ENCODE measurements around the gene DHFR2.
"Not testable (repeated sequence)": the region's sequence is repeated elsewhere in the genome, so short reads cannot be mapped to it uniquely, and the experiment has no call there.

The DHFR2 gene
- 4.3 to 8.7 (median 6.6) reads per million in 3 donors for total RNA-seq

DNA sequence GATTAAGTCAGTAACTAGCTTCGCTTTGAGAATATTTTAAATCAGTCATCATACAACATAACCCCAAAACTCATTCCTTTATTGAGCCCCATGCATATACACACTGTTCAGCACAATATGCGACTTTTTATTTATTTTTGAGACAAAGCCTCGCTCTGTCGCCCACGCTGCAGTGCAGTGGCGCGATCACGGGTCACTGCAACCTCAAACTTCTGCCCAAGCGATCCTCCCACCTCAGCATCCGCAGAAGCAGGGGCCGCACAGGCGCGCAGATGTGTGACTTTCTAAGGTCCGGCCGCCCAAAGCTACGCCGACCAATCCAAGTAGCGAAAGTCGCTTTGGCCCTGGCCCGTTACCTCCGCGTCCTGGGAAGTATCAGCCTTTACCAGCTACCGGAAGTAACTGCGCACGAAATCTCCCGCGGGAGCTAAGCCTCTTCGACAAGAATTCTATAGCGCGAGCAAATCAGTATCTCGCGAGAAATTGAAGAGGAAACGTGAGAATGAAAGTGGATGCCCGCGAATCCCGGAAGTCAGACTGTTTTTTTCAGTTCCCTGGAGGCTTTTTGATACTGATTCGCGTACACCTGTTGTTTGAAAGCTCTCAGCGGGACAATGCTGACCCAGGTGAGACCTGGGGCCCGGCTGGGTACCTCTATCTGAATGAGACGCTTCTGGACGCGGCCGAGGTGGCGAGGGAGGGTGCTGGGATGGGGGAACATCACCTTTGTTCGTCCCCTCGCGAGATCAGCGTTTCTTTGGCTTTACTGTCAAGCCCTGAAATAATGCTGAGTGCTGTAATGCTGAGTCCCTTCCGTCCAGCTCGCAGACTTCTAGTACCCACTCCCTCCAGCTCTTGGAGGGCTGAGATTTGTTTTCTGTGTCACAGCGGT is at the start of gene DHFR2, which contains the start of gene NSUN3:
TSS of gene DHFR2 (minus strand) at position 404 of the 892 bp plus-strand sequence. CDS start 1,405 bp downstream, outside the sequence.
TSS of gene NSUN3 (plus strand) at position 549 of the 892 bp plus-strand sequence. CDS start at position 615, 66 bp downstream.
- no peaks in the 10 kb centered on the region for H3K9me3 ChIP-seq (ENCODE audit: control insufficient read depth, low read length)
- H3K4me3 ChIP-seq (ENCODE audit: insufficient read depth, low read depth, low read length, poor library complexity, severe bottlenecking): peak within 1 kb of the TSS; percentile 89
- H3K27me3 ChIP-seq (replicated peaks; ENCODE audit: control insufficient read depth, insufficient read depth, low read length, poor library complexity, severe bottlenecking): no peaks in the 10 kb centered on the region
- H3K36me3 ChIP-seq (ENCODE audit: control insufficient read depth, insufficient read depth, low read length): no peaks in the 10 kb centered on the region
- DNase-seq: peak; percentile 68 to 82 (median 71)
- peak within 1 kb of the TSS; percentile 95 for H3K27ac ChIP-seq (ENCODE audit: insufficient read depth, low read length, poor library complexity, severe bottlenecking)
- peaks cover 9% of the 10 kb centered on the region for H3K4me1 ChIP-seq (ENCODE audit: control insufficient read depth, insufficient read depth, low read length, poor library complexity, severe bottlenecking)

- peaks cover 7% of the 10 kb centered on the region for H3K36me3 ChIP-seq (ENCODE audit: control insufficient read depth, insufficient read depth, low read length)
- H3K4me3 ChIP-seq (ENCODE audit: insufficient read depth, low read depth, low read length, poor library complexity, severe bottlenecking): no peak overlapping the region
- DNase-seq: no peak
- no peaks in the 10 kb centered on the region for H3K9me3 ChIP-seq (ENCODE audit: control insufficient read depth, low read length)
- H3K27me3 ChIP-seq (replicated peaks; ENCODE audit: control insufficient read depth, insufficient read depth, low read length, poor library complexity, severe bottlenecking): no peaks in the 10 kb centered on the region
- no peak overlapping the region for H3K27ac ChIP-seq (ENCODE audit: insufficient read depth, low read length, poor library complexity, severe bottlenecking)
- H3K4me1 ChIP-seq (ENCODE audit: control insufficient read depth, insufficient read depth, low read length, poor library complexity, severe bottlenecking): no peaks in the 10 kb centered on the region
Observed at GRCh38 chr3:94110854-94111253, 48.1 kb upstream of the DHFR2 start.

DNA sequence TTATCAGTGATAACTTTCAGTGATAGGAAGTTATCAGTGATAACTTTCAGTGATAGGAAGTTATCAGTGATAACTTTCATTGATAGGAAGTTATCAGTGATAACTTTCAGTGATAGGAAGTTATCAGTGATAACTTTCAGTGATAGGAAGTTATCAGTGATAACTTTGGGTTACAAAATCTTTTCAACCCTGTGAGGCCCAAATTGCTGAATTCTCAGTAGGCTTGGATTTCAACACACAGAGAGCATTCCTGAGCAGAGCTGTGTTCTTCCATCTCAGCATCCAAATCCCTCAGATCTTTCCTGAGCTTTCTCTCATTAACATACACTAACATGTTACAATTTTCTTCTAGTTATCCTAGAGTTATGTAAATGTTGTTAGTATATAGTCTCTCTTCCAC is 47.5 kb upstream of the DHFR2 start:
- H3K9me3 ChIP-seq (ENCODE audit: control insufficient read depth, low read length); H3K4me1 ChIP-seq (ENCODE audit: control insufficient read depth, insufficient read depth, low read length, poor library complexity, severe bottlenecking); DNase-seq; H3K4me3 ChIP-seq (ENCODE audit: insufficient read depth, low read depth, low read length, poor library complexity, severe bottlenecking); H3K36me3 ChIP-seq (ENCODE audit: control insufficient read depth, insufficient read depth, low read length); H3K27me3 ChIP-seq (replicated peaks; ENCODE audit: control insufficient read depth, insufficient read depth, low read length, poor library complexity, severe bottlenecking); H3K27ac ChIP-seq (ENCODE audit: insufficient read depth, low read length, poor library complexity, severe bottlenecking): not testable (repeated sequence)

DNA sequence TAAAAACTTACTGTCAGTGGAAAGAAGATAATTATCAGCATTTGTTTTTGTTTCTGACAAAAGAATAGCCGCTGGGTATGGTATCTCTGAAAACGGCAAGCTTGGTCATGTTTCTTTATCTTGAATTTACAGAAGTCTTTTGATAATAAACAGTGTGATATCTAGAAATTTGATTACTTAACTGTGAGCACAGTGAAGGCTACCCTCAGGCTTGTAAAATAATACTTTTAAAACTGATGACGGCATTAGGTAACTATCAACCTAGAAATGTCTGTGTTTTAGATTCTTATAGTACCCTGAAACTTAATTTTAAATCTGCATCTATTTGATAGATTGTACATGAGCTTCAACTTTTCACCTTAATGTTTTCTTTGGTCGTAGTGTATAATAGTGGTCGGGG is 43.6 kb upstream of the DHFR2 start:
- Histone ChIP-seq H3K4me3 (ENCODE audit: insufficient read depth, low read depth, low read length, poor library complexity, severe bottlenecking) (no peak overlapping the region), H3K27ac (ENCODE audit: insufficient read depth, low read length, poor library complexity, severe bottlenecking) (no peak overlapping the region), H3K27me3 (replicated peaks; ENCODE audit: control insufficient read depth, insufficient read depth, low read length, poor library complexity, severe bottlenecking) (no peaks in the 10 kb centered on the region), H3K4me1 (ENCODE audit: control insufficient read depth, insufficient read depth, low read length, poor library complexity, severe bottlenecking) (no peaks in the 10 kb centered on the region), H3K36me3 (ENCODE audit: control insufficient read depth, insufficient read depth, low read length) (peaks cover 9% of the 10 kb centered on the region), H3K9me3 (ENCODE audit: control insufficient read depth, low read length) (no peaks in the 10 kb centered on the region)
- DNase-seq: no peak

GRCh38 chr3:94101860-94102259 is 39.1 kb upstream of the DHFR2 start:
- Histone ChIP-seq H3K4me1 (ENCODE audit: control insufficient read depth, insufficient read depth, low read length, poor library complexity, severe bottlenecking) (no peaks in the 10 kb centered on the region), H3K27me3 (replicated peaks; ENCODE audit: control insufficient read depth, insufficient read depth, low read length, poor library complexity, severe bottlenecking) (no peaks in the 10 kb centered on the region), H3K36me3 (ENCODE audit: control insufficient read depth, insufficient read depth, low read length) (peaks cover 35% of the 10 kb centered on the region), H3K9me3 (ENCODE audit: control insufficient read depth, low read length) (no peaks in the 10 kb centered on the region), H3K27ac (ENCODE audit: insufficient read depth, low read length, poor library complexity, severe bottlenecking) (no peak overlapping the region), H3K4me3 (ENCODE audit: insufficient read depth, low read depth, low read length, poor library complexity, severe bottlenecking) (no peak overlapping the region)
- no peak for DNase-seq

DNA sequence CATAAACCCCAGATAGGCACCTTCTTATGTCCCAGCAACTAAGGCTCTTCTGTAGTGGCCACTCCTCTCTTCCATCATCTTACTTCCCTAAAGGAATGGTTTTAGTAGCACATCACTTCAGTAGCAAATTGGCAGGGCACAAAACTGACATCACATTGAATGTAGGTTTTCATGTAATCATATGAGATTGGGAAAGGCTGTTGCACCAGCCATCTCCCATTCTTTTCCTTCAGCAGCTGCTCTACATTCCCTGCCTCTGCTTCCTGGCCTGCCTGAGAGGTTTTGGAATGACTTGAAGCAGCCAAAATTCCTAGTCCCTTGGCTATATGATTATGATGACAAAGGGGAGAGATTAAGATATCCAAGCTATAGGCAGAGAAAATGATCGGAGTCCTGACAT is 36.6 kb upstream of the DHFR2 start:
- DNase-seq: no peak

DNA sequence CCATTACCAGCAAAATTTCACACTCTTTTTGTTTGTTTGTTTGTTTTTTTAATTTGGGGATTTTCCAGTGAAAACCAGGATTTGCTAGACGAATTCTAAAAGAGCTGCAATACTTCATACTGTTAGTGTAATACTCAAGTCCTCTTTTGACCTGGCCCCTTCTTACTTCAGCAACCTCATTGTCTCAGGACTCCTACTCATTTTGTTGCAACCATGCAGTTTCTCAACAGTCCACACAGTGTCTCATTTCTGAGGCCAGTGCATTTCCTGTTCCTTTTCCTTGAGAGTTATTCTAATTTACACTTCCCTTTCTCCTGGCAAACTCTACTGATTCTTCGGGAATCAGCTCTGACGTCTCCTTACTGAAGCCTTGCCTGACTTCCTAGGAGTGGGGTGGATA is 35.7 kb upstream of the DHFR2 start:
- H3K36me3 ChIP-seq (ENCODE audit: control insufficient read depth, insufficient read depth, low read length): peaks cover 34% of the 10 kb centered on the region
- H3K27me3 ChIP-seq (replicated peaks; ENCODE audit: control insufficient read depth, insufficient read depth, low read length, poor library complexity, severe bottlenecking): no peaks in the 10 kb centered on the region
- no peaks in the 10 kb centered on the region for H3K4me1 ChIP-seq (ENCODE audit: control insufficient read depth, insufficient read depth, low read length, poor library complexity, severe bottlenecking)
- H3K4me3 ChIP-seq (ENCODE audit: insufficient read depth, low read depth, low read length, poor library complexity, severe bottlenecking): no peak overlapping the region
- DNase-seq: no peak
- H3K27ac ChIP-seq (ENCODE audit: insufficient read depth, low read length, poor library complexity, severe bottlenecking): no peak overlapping the region
- H3K9me3 ChIP-seq (ENCODE audit: control insufficient read depth, low read length): no peaks in the 10 kb centered on the region

More for the DNA sequence above, 36.6 kb upstream of the DHFR2 start:
- peaks cover 37% of the 10 kb centered on the region for H3K36me3 ChIP-seq (ENCODE audit: control insufficient read depth, insufficient read depth, low read length)
- no peaks in the 10 kb centered on the region for H3K4me1 ChIP-seq (ENCODE audit: control insufficient read depth, insufficient read depth, low read length, poor library complexity, severe bottlenecking)
- no peaks in the 10 kb centered on the region for H3K27me3 ChIP-seq (replicated peaks; ENCODE audit: control insufficient read depth, insufficient read depth, low read length, poor library complexity, severe bottlenecking)
- H3K4me3 ChIP-seq (ENCODE audit: insufficient read depth, low read depth, low read length, poor library complexity, severe bottlenecking): no peak overlapping the region
- no peaks in the 10 kb centered on the region for H3K9me3 ChIP-seq (ENCODE audit: control insufficient read depth, low read length)
- no peak overlapping the region for H3K27ac ChIP-seq (ENCODE audit: insufficient read depth, low read length, poor library complexity, severe bottlenecking)

DNA sequence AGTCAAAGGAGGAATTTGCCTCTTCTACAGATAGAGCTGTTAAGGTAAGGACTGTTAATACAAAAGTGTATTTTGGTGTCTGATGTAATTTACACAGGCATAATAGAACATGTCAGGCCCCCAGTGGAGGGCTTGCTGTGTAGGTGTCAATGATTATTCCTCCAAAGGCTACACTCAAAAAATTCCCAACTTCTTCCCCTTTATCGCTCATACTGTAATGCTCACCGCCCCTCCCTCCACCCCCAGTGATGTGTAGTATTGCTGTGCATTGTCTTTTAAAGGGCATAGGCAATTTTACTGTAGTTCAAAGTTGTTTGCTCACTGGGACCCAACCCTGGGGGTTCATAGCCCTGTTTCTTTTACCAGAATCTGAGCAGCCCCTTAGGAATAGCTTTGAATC is 32.4 kb upstream of the DHFR2 start:
- Histone ChIP-seq H3K36me3 (ENCODE audit: control insufficient read depth, insufficient read depth, low read length) (peaks cover 29% of the 10 kb centered on the region), H3K4me3 (ENCODE audit: insufficient read depth, low read depth, low read length, poor library complexity, severe bottlenecking) (no peak overlapping the region), H3K27ac (ENCODE audit: insufficient read depth, low read length, poor library complexity, severe bottlenecking) (no peak overlapping the region), H3K9me3 (ENCODE audit: control insufficient read depth, low read length) (no peaks in the 10 kb centered on the region), H3K4me1 (ENCODE audit: control insufficient read depth, insufficient read depth, low read length, poor library complexity, severe bottlenecking) (no peaks in the 10 kb centered on the region), H3K27me3 (replicated peaks; ENCODE audit: control insufficient read depth, insufficient read depth, low read length, poor library complexity, severe bottlenecking) (no peaks in the 10 kb centered on the region)
- DNase-seq: no peak

GRCh38 chr3:94093151-94093550 is 30.4 kb upstream of the DHFR2 start:
- Histone ChIP-seq H3K4me3 (ENCODE audit: insufficient read depth, low read depth, low read length, poor library complexity, severe bottlenecking) (no peak overlapping the region), H3K27me3 (replicated peaks; ENCODE audit: control insufficient read depth, insufficient read depth, low read length, poor library complexity, severe bottlenecking) (no peaks in the 10 kb centered on the region), H3K27ac (ENCODE audit: insufficient read depth, low read length, poor library complexity, severe bottlenecking) (no peak overlapping the region), H3K36me3 (ENCODE audit: control insufficient read depth, insufficient read depth, low read length) (peaks cover 10% of the 10 kb centered on the region), H3K9me3 (ENCODE audit: control insufficient read depth, low read length) (no peaks in the 10 kb centered on the region), H3K4me1 (ENCODE audit: control insufficient read depth, insufficient read depth, low read length, poor library complexity, severe bottlenecking) (no peaks in the 10 kb centered on the region)
- DNase-seq: no peak

GRCh38 chr3:94092086-94092485 is 29.4 kb upstream of the DHFR2 start:
- no peak overlapping the region for H3K4me3 ChIP-seq (ENCODE audit: insufficient read depth, low read depth, low read length, poor library complexity, severe bottlenecking)
- H3K4me1 ChIP-seq (ENCODE audit: control insufficient read depth, insufficient read depth, low read length, poor library complexity, severe bottlenecking): no peaks in the 10 kb centered on the region
- peaks cover 6% of the 10 kb centered on the region for H3K36me3 ChIP-seq (ENCODE audit: control insufficient read depth, insufficient read depth, low read length)
- H3K9me3 ChIP-seq (ENCODE audit: control insufficient read depth, low read length): no peaks in the 10 kb centered on the region
- H3K27ac ChIP-seq (ENCODE audit: insufficient read depth, low read length, poor library complexity, severe bottlenecking): no peak overlapping the region
- H3K27me3 ChIP-seq (replicated peaks; ENCODE audit: control insufficient read depth, insufficient read depth, low read length, poor library complexity, severe bottlenecking): no peaks in the 10 kb centered on the region
- DNase-seq: no peak
